Measurements from ENCODE around the gene CDC42BPA.
"Not testable (repeated sequence)": the region's sequence is repeated elsewhere in the genome, so short reads cannot be mapped to it uniquely, and the experiment has no call there.

Gene CDC42BPA

DNA sequence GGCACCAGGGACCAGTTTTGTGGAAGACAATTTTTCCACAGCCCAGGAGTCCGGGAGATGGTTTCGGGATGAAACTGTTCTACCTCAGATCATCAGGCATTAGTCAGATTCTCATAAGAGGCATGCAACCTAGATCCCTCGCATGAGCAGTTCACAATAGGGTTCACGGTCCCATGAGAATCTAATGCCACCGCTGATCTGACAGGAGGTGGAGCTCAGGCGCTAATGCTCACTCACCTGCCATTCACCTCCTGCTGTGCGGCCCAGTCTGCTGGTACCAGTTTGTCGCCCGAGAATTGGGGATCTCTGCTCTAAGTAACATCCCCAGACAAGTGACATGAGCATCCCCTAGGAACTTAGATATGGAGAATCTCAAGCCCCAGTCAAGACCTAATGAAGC, 197.5 kb downstream of the CDC42BPA start:
- ATAC-seq = no peak
- TF ChIP-seq ZNF8 (CRISPR knock-in tag; IDR thresholded peaks at IDR 0.05) = no peak
- TF ChIP-seq RARB (CRISPR knock-in tag; IDR thresholded peaks at IDR 0.05) = no peak
- no peak for TF ChIP-seq ESRRG (CRISPR knock-in tag; IDR thresholded peaks at IDR 0.05)
- TF ChIP-seq TCF4 (CRISPR knock-in tag; IDR thresholded peaks at IDR 0.05; ENCODE audit: borderline replicate concordance) = no peak
- TF ChIP-seq ZNF565 (CRISPR knock-in tag; conservative IDR thresholded peaks at IDR 0.05; ENCODE audit: low read depth) = no peak
- no peak for TF ChIP-seq CSDC2 (CRISPR knock-in tag; IDR thresholded peaks at IDR 0.05)
- no peak for TF ChIP-seq TSHZ2 (CRISPR knock-in tag; IDR thresholded peaks at IDR 0.05)
- TF ChIP-seq ZFP3 (CRISPR knock-in tag; IDR thresholded peaks at IDR 0.05) = no peak
- no peak for TF ChIP-seq ZNF70 (CRISPR knock-in tag; IDR thresholded peaks at IDR 0.05)
- TF ChIP-seq CREB5 (CRISPR knock-in tag; IDR thresholded peaks at IDR 0.05; ENCODE audit: low read depth) = no peak
- TF ChIP-seq TOX (CRISPR knock-in tag; IDR thresholded peaks at IDR 0.05; ENCODE audit: borderline replicate concordance) = no peak
- TF ChIP-seq GLIS3 (CRISPR knock-in tag; IDR thresholded peaks at IDR 0.05) = no peak
- TF ChIP-seq POU6F1 (CRISPR knock-in tag; IDR thresholded peaks at IDR 0.05; ENCODE audit: borderline replicate concordance, low read depth) = no peak
- TF ChIP-seq BACH2 (CRISPR knock-in tag; IDR thresholded peaks at IDR 0.05; ENCODE audit: borderline replicate concordance) = no peak
- no peak for TF ChIP-seq ZFP30 (CRISPR knock-in tag; IDR thresholded peaks at IDR 0.05)
- no peak for TF ChIP-seq ARNTL (CRISPR knock-in tag; IDR thresholded peaks at IDR 0.05; ENCODE audit: borderline replicate concordance, low read depth)

DNA sequence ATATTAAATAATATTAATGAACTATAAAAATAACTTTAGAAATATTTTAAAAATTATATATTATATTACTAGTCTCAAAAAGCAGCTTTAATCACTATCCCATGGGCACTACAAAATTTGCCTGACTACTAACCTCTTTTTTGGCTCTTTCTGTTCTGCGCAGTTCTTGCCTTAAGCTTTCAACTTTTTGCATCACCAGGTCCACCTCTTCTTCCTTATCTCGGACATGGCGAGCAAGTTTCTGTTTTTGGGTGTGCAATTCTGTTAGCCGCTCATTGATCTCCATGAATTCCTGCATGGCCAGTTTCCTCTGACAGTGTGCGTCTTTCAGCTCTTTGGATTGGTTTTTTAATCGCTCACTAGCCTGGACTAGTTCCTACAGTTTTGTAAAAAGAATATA, 205.8 kb downstream of the CDC42BPA start:
- TF ChIP-seq ISL1 (CRISPR knock-in tag; IDR thresholded peaks at IDR 0.05) (no peak), OSR1 (CRISPR knock-in tag; IDR thresholded peaks at IDR 0.05) (no peak), ZNF565 (CRISPR knock-in tag; conservative IDR thresholded peaks at IDR 0.05; ENCODE audit: low read depth) (no peak), BACH2 (CRISPR knock-in tag; IDR thresholded peaks at IDR 0.05; ENCODE audit: borderline replicate concordance) (no peak), TOX (CRISPR knock-in tag; IDR thresholded peaks at IDR 0.05; ENCODE audit: borderline replicate concordance) (no peak), ZFP3 (CRISPR knock-in tag; IDR thresholded peaks at IDR 0.05) (no peak), PPARA (CRISPR knock-in tag; IDR thresholded peaks at IDR 0.05; ENCODE audit: borderline replicate concordance) (no peak)
- ATAC-seq = no peak

- TF ChIP-seq ZFP3 (CRISPR knock-in tag; IDR thresholded peaks at IDR 0.05) (no peak), POU6F1 (CRISPR knock-in tag; IDR thresholded peaks at IDR 0.05; ENCODE audit: borderline replicate concordance, low read depth) (no peak), BACH2 (CRISPR knock-in tag; IDR thresholded peaks at IDR 0.05; ENCODE audit: borderline replicate concordance) (no peak), TSHZ2 (CRISPR knock-in tag; IDR thresholded peaks at IDR 0.05) (no peak), PATZ1 (CRISPR knock-in tag; IDR thresholded peaks at IDR 0.05; ENCODE audit: borderline replicate concordance) (no peak), ESRRG (CRISPR knock-in tag; IDR thresholded peaks at IDR 0.05) (no peak), ZFP30 (CRISPR knock-in tag; IDR thresholded peaks at IDR 0.05) (no peak), TOX (CRISPR knock-in tag; IDR thresholded peaks at IDR 0.05; ENCODE audit: borderline replicate concordance) (no peak), ZNF8 (CRISPR knock-in tag; IDR thresholded peaks at IDR 0.05) (no peak)
- ATAC-seq = no peak
These were observed 206.5 kb downstream of the CDC42BPA start for GRCh38 chr1:227111782-227112181.

DNA sequence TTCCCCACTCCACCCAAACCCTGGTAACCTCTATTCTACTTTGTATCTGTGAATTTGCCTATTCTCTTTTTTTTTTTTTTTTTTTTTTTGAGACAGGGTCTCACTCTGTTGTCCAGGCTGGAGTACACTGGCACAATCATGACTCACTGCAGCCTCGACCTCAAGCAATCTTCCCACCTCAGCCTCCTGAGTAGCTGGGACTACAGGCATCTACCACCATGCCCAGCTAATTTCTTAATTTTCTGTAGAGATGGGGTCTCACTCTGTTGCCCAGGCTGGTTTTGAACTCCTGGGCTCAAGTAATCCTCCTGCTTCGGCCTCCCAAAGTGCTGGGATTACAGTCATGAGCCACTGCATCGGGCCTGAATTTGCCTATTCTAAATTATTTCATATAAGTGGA, 213.0 kb downstream of the CDC42BPA start:
- ATAC-seq = not testable (repeated sequence)
